NCI-H82 (cell line): ENCODE results near the gene FOXN1.

Experiments used
- DNase-seq: peaks from one replicate; lab custom pipeline; 2025; lab: John Stamatoyannopoulos, UW

FOXN1 gene

GRCh38 chr17:28524476-28525424, 18.6 kb downstream of the FOXN1 start:
- no peak for DNase-seq

- no peak for DNase-seq
Observed at GRCh38 chr17:28526381-28526780, 20.2 kb downstream of the FOXN1 start.

DNA sequence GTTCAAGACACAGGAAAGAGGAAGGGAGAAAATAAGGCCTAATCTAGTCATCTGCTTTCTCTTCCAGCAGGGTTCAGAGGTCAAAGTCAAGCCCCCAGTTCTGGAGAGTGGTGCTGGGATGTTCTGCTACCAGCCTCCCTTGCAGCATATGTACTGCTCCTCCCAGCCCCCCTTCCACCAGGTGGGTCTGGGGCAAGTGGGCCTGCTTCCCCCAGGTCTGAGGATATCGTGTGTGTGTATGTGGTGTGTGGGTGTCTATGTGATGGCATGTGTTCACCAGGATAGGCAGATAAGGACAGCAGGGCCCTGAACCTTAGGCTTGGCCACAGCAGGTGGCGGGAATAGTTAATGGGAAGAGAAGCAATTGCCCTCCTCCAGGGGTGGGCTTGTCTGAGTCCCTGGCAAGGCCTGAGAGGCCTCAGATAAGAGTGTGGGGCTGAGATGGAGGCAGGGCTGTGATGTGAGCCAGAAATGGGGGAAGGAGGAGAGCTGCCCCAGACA, 21.1 kb downstream of the FOXN1 start:
- no peak for DNase-seq

GRCh38 chr17:28527859-28528258, 21.7 kb downstream of the FOXN1 start:
- no peak for DNase-seq

GRCh38 chr17:28528327-28529012, 22.3 kb downstream of the FOXN1 start:
- no peak for DNase-seq

DNA sequence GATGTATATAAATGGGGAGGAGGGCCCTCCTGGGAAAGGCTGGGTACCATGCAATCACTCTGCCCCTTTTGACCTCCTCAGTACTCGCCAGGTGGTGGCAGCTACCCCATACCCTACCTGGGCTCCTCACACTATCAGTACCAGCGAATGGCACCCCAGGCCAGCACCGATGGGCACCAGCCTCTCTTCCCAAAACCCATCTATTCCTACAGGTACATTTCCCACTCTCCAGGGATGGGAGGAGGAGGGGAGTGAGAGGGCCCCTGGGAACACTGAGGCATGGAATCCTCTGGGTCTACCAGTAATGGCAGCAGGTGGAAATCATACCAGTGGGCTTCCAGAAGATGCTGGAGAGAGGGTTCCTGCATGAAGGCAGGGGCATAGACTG, 22.9 kb downstream of the FOXN1 start:
- no peak for DNase-seq

- no peak for DNase-seq
Observed at GRCh38 chr17:28530250-28530649, 24.1 kb downstream of the FOXN1 start.

- DNase-seq: no peak
Observed at GRCh38 chr17:28530926-28531325, 24.8 kb downstream of the FOXN1 start.

DNA sequence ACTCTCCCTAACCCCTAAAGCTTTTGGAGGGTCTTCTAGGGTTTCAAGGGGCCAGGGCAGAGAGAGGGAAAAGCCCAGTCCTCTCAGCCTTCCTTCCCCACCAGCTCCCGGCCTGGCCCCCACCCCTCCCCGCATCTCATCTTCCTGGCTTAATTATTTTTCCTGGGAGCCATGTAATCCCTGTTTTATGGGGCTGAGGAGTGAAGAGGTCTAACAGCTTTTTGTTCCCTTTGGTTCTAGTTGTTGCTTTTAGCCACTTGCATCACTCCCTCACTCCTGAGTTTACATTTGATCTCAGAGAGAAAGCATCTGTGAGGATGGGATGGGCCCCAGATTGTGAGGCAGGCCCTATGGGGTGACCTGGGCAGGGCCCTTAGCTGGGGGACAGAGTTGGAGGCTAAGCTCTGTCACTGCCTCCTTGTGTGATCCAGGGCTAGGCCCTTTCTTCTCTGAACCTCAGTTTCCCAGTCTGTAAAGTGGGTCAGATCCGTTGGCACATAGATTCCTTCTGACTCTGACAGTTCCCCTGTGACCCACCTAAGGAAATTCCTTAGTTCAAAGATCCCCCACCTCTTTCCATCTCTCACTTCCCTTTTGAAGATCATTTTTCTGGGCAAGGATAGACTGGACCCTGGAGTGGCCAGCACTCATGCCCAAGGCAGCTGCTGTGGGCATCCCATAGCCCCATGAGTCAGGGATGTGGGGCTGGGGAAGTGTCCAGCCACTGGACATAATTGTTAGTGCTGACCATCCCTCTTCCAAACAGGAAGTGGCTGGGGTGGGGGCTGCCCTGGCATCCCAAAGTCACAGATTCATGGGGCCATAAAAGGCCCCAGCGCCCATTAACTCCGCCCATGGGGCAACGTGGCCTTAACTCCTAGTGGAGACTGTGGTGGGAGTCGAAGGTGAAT, 26.2 kb downstream of the FOXN1 start:
- peak; percentile 65 for DNase-seq

- no peak for DNase-seq
Observed at GRCh38 chr17:28533091-28533807, 27.1 kb downstream of the FOXN1 start.

GRCh38 chr17:28534740-28535375, 28.7 kb downstream of the FOXN1 start:
- no peak for DNase-seq

DNA sequence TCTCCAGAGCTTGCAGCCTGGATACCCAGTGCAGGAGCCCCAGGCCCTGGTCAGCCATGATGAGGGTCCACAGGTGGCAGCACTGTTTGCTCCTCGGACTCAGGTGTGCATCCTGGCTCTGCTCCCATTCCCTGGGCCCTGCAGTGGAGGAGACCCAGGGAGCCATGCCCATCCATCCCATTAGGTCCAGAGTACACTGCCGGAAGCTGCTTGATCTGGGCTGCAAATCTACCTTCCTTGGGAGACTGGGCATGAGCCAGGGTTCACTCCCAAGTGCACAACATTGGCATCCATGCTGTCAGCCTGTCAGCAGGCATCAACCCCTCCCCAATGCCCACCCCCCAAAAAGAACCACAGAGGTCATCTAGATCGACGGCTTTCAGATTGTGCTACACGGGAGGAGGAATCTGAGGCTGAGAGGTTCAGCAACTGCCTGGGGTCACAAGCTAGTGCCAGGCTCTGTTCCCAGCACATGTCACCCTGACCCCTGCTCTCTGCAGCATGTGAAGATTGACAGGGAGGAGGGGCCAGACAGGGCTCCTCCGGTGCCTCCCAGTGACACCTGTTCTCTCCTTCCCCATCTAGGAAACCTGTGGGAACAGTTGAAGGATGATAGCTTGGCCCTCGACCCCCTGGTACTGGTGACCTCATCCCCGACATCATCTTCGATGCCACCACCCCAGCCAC, 30.5 kb downstream of the FOXN1 start:
- DNase-seq: no peak

DNA sequence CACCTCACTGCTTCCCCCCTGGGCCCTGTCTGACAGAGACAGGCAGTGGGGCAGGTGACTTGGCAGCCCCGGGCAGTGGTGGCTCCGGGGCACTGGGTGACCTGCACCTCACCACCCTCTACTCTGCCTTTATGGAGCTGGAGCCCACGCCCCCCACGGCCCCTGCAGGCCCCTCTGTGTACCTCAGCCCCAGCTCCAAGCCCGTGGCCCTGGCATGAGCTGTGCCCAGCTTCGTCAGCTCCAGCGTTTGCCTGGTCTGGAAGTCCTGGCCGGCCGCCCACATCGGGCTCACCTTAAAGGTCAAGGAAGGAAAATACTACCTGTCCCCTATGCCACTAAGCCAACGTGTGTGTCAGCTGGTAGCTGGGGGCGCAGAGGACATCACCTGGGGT, 31.1 kb downstream of the FOXN1 start:
- no peak for DNase-seq

GRCh38 chr17:28538296-28538895, 32.2 kb downstream of the FOXN1 start:
- no peak for DNase-seq

DNA sequence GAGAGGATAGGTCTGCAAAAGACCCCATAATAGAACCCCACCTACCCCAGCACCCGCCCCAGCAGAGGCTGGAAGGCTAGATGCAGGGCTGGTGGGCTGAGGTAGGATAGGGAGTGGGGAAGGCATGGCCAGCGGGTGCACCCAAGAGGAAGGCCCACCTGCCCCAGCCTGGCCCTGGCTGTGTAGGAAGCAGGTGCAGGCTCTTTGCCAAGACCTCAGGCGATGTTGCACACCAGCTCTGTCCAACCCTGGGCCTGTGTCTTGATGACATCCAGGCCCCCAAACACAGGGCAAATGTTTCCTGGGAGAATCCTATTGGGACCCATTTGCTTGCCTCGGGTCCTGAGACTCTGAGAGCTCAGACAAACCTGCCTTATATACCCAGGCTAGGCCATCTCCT, 34.1 kb downstream of the FOXN1 start:
- DNase-seq: no peak

- DNase-seq: no peak
Observed at GRCh38 chr17:28541439-28541838, 35.3 kb downstream of the FOXN1 start.

GRCh38 chr17:28544402-28545140, 38.4 kb downstream of the FOXN1 start:
- no peak for DNase-seq

GRCh38 chr17:28545141-28545503, 39.0 kb downstream of the FOXN1 start:
- DNase-seq: no peak

- DNase-seq: peak; percentile 67
Observed at GRCh38 chr17:28545787-28546415, 39.8 kb downstream of the FOXN1 start.
